Naive B cell (primary cell): ENCODE results near the gene SPG11. TPM values are rescaled to one million over a fixed set of nuclear protein-coding genes. Genes with fewer than 3 reads are reported as not detected.
"Not testable (repeated sequence)": the region's sequence is repeated elsewhere in the genome, so short reads cannot be mapped to it uniquely, and the experiment has no call there.

Experiments used
- ATAC-seq, 2 donors: fragments of 150-1000 bp; cut with Tn5 transposase; 2 replicates each; pipeline ENCODE4 v1.10.0; 2021; ENCODE audit warnings: low read depth in 2 of 2, mild to moderate bottlenecking in 2 of 2, moderate library complexity in 2 of 2
- DNase-seq: peaks from one replicate; pipeline ENCODE4 v3.0.0; 2022
- H3K27ac Mint-ChIP-seq, 6 donors: one replicate each; pipeline ENCODE4 v1.8.0; 2020 to 2022; ENCODE audit warnings: mild to moderate bottlenecking in 6 of 6, mixed read lengths in 6 of 6, moderate library complexity in 5 of 6, inconsistent platforms in 2 of 6
- H3K27me3 Mint-ChIP-seq, 3 donors: one replicate each; pipeline ENCODE4 v1.8.0; 2021 to 2022; ENCODE audit warnings: mixed read lengths in 3 of 3, mild to moderate bottlenecking in 1 of 3
- H3K36me3 Mint-ChIP-seq, 2 donors: one replicate each; pipeline ENCODE4 v1.8.0; 2020 to 2022; ENCODE audit warnings: mixed read lengths in 2 of 2, inconsistent platforms in 1 of 2, mild to moderate bottlenecking in 1 of 2
- H3K4me1 Mint-ChIP-seq, 3 donors: one replicate each; pipeline ENCODE4 v1.8.0; 2020 to 2022; ENCODE audit warnings: mixed read lengths in 3 of 3, inconsistent platforms in 1 of 3, mild to moderate bottlenecking in 1 of 3, moderate library complexity in 1 of 3
- H3K4me3 Mint-ChIP-seq, 8 donors: one replicate each; pipeline ENCODE4 v1.8.0; 2020 to 2022; ENCODE audit warnings: mild to moderate bottlenecking in 8 of 8, mixed read lengths in 8 of 8, moderate library complexity in 8 of 8, inconsistent platforms in 2 of 8
- H3K9me3 Mint-ChIP-seq, 7 donors: one replicate each; pipeline ENCODE4 v1.8.0; 2020 to 2022; ENCODE audit warnings: mixed read lengths in 7 of 7, mild to moderate bottlenecking in 5 of 7, inconsistent platforms in 2 of 7, moderate library complexity in 1 of 7
- polyA plus RNA-seq, 6 donors: library from polyadenylated mRNA; unstranded; fragments of 300-500 nt; fragmentation: Illumina TruSeq; gene quantifications; one replicate each; pipeline ENCODE4 v1.2.3, GENCODE V29; 2021; ENCODE audit warnings: low read depth in 6 of 6

Gene SPG11
- polyA plus RNA-seq, 6 donors from 2014 or later = 19.7 to 70.0 (median 53.0) TPM

GRCh38 chr15:44566155-44566540 lies 97.3 kb downstream of the SPG11 start:
- no peaks in the 10 kb centered on the region for H3K9me3 Mint-ChIP-seq
- H3K27me3 Mint-ChIP-seq = no peaks in the 10 kb centered on the region
- H3K4me3 Mint-ChIP-seq = no peak overlapping the region
- ATAC-seq = no peak
- peak overlapping the region in 2 of 6 donors; percentile 53 to 67 for H3K27ac Mint-ChIP-seq
- peaks cover 0 to 24% of the 10 kb centered on the region in 2 donors for H3K36me3 Mint-ChIP-seq
- H3K4me1 Mint-ChIP-seq = no peaks in the 10 kb centered on the region
- DNase-seq = no peak

- Mint-ChIP-seq H3K4me3 (no peak overlapping the region), H3K36me3 (peaks cover 0 to 29% of the 10 kb centered on the region in 2 donors), H3K4me1 (no peaks in the 10 kb centered on the region), H3K27ac (peak overlapping the region in 2 of 6 donors; percentile 53 to 66), H3K27me3 (no peaks in the 10 kb centered on the region), H3K9me3 (no peaks in the 10 kb centered on the region)
- no peak for DNase-seq
- no peak for ATAC-seq
Measured at GRCh38 chr15:44565387-44566154, 97.9 kb downstream of the SPG11 start.

- H3K27me3 Mint-ChIP-seq, DNase-seq, H3K9me3 Mint-ChIP-seq, H3K4me3 Mint-ChIP-seq, H3K4me1 Mint-ChIP-seq, ATAC-seq: not testable (repeated sequence)
- peaks cover 8 to 32% of the 10 kb centered on the region in 2 donors for H3K36me3 Mint-ChIP-seq
- peak overlapping the region in 4 of 6 donors; percentile 1 to 80 (median 60) for H3K27ac Mint-ChIP-seq
Measured at GRCh38 chr15:44560926-44561325, 102.5 kb downstream of the SPG11 start.

GRCh38 chr15:44554934-44555723 lies 108.3 kb downstream of the SPG11 start:
- DNase-seq (no peak), ATAC-seq (no peak)
- Mint-ChIP-seq H3K36me3 (peaks cover 7 to 13% of the 10 kb centered on the region in 2 donors), H3K27me3 (no peaks in the 10 kb centered on the region), H3K9me3 (no peaks in the 10 kb centered on the region), H3K4me1 (peaks cover 9 to 13% (median 12%) of the 10 kb centered on the region in 3 donors), H3K4me3 (no peak overlapping the region), H3K27ac (peak overlapping the region in 3 of 6 donors; percentile 22 to 44 (median 32))

GRCh38 chr15:44550734-44551133 lies 112.7 kb downstream of the SPG11 start:
- Mint-ChIP-seq H3K27me3 (no peaks in the 10 kb centered on the region), H3K27ac (peak overlapping the region; percentile 3 to 86 (median 36)), H3K4me3 (peak overlapping the region in 2 of 8 donors; percentile 10 to 45), H3K36me3 (peaks cover 0 to 4% of the 10 kb centered on the region in 2 donors), H3K9me3 (no peaks in the 10 kb centered on the region), H3K4me1 (peaks cover 13 to 33% (median 22%) of the 10 kb centered on the region in 3 donors)
- DNase-seq = peak; percentile 26
- peak; percentile 56 to 68 for ATAC-seq

GRCh38 chr15:44550256-44550655 lies 113.2 kb downstream of the SPG11 start:
- DNase-seq = peak; percentile 21
- H3K9me3 Mint-ChIP-seq = no peaks in the 10 kb centered on the region
- H3K36me3 Mint-ChIP-seq = peaks cover 0 to 4% of the 10 kb centered on the region in 2 donors
- ATAC-seq = peak; percentile 68 to 74
- H3K27me3 Mint-ChIP-seq = no peaks in the 10 kb centered on the region
- peaks cover 13 to 36% (median 23%) of the 10 kb centered on the region in 3 donors for H3K4me1 Mint-ChIP-seq
- peak overlapping the region in 1 of 8 donors; percentile 10 for H3K4me3 Mint-ChIP-seq
- H3K27ac Mint-ChIP-seq = peak overlapping the region in 5 of 6 donors; percentile 21 to 86 (median 36)

- peak overlapping the region in 4 of 6 donors; percentile 32 to 69 (median 60) for H3K27ac Mint-ChIP-seq
- H3K4me3 Mint-ChIP-seq, H3K36me3 Mint-ChIP-seq, DNase-seq, ATAC-seq, H3K9me3 Mint-ChIP-seq, H3K27me3 Mint-ChIP-seq: not testable (repeated sequence)
- H3K4me1 Mint-ChIP-seq = peaks cover 13 to 40% (median 23%) of the 10 kb centered on the region in 3 donors
Measured at GRCh38 chr15:44549152-44549551, 114.3 kb downstream of the SPG11 start.

- no peaks in the 10 kb centered on the region for H3K27me3 Mint-ChIP-seq
- H3K4me3 Mint-ChIP-seq = no peak overlapping the region
- H3K27ac Mint-ChIP-seq = peak overlapping the region in 2 of 6 donors; percentile 12 to 76
- peaks cover 1 to 11% of the 10 kb centered on the region in 2 donors for H3K36me3 Mint-ChIP-seq
- peak; percentile 25 to 28 for ATAC-seq
- DNase-seq = no peak
- H3K4me1 Mint-ChIP-seq = peaks cover 19 to 66% (median 47%) of the 10 kb centered on the region in 3 donors
- no peaks in the 10 kb centered on the region for H3K9me3 Mint-ChIP-seq
Measured at GRCh38 chr15:44545913-44546802, 117.3 kb downstream of the SPG11 start.

GRCh38 chr15:44544745-44545144 lies 118.7 kb downstream of the SPG11 start:
- H3K9me3 Mint-ChIP-seq, DNase-seq, H3K4me3 Mint-ChIP-seq, ATAC-seq, H3K36me3 Mint-ChIP-seq, H3K27me3 Mint-ChIP-seq: not testable (repeated sequence)
- Mint-ChIP-seq H3K4me1 (peaks cover 13 to 64% (median 42%) of the 10 kb centered on the region in 3 donors), H3K27ac (peak overlapping the region in 1 of 6 donors; percentile 33)

- Mint-ChIP-seq H3K9me3 (no peaks in the 10 kb centered on the region), H3K27ac (peak overlapping the region in 2 of 6 donors; percentile 44 to 67), H3K36me3 (peaks cover 3 to 7% of the 10 kb centered on the region in 2 donors), H3K27me3 (no peaks in the 10 kb centered on the region), H3K4me3 (peak overlapping the region in 1 of 8 donors; percentile 19), H3K4me1 (peaks cover 21 to 73% (median 54%) of the 10 kb centered on the region in 3 donors)
- ATAC-seq (no peak), DNase-seq (no peak)
Measured at GRCh38 chr15:44542596-44542995, 120.9 kb downstream of the SPG11 start.

GRCh38 chr15:44541282-44541958 lies 122.0 kb downstream of the SPG11 start:
- H3K36me3 Mint-ChIP-seq = peaks cover 3 to 7% of the 10 kb centered on the region in 2 donors
- H3K4me3 Mint-ChIP-seq = no peak overlapping the region
- no peak for DNase-seq
- no peaks in the 10 kb centered on the region for H3K27me3 Mint-ChIP-seq
- H3K27ac Mint-ChIP-seq = peak overlapping the region in 3 of 6 donors; percentile 28 to 62 (median 41)
- H3K4me1 Mint-ChIP-seq = peaks cover 20 to 71% (median 54%) of the 10 kb centered on the region in 3 donors
- ATAC-seq = no peak
- H3K9me3 Mint-ChIP-seq = no peaks in the 10 kb centered on the region

GRCh38 chr15:44537735-44538240 lies 125.7 kb downstream of the SPG11 start:
- Mint-ChIP-seq H3K9me3 (no peaks in the 10 kb centered on the region), H3K36me3 (peaks cover 0 to 3% of the 10 kb centered on the region in 2 donors)
- no peak for DNase-seq

More at GRCh38 chr15:44537735-44538240, 125.7 kb downstream of the SPG11 start:
- Mint-ChIP-seq H3K4me3 (peak overlapping the region; percentile 87 to 97 (median 95)), H3K27me3 (no peaks in the 10 kb centered on the region), H3K27ac (peak overlapping the region; percentile 90 to 98 (median 96)), H3K4me1 (peaks cover 27 to 66% (median 49%) of the 10 kb centered on the region in 3 donors)
- no peak for ATAC-seq
